Measurements from ENCODE around the gene TAPBPL. TPM values are rescaled to one million over a fixed set of nuclear protein-coding genes. Genes with fewer than 3 reads are reported as not detected.

TAPBPL gene
- polyA plus RNA-seq, 1 of the 3 experiments (the other 2 are of a cell fraction), result 24.1 TPM

DNA sequence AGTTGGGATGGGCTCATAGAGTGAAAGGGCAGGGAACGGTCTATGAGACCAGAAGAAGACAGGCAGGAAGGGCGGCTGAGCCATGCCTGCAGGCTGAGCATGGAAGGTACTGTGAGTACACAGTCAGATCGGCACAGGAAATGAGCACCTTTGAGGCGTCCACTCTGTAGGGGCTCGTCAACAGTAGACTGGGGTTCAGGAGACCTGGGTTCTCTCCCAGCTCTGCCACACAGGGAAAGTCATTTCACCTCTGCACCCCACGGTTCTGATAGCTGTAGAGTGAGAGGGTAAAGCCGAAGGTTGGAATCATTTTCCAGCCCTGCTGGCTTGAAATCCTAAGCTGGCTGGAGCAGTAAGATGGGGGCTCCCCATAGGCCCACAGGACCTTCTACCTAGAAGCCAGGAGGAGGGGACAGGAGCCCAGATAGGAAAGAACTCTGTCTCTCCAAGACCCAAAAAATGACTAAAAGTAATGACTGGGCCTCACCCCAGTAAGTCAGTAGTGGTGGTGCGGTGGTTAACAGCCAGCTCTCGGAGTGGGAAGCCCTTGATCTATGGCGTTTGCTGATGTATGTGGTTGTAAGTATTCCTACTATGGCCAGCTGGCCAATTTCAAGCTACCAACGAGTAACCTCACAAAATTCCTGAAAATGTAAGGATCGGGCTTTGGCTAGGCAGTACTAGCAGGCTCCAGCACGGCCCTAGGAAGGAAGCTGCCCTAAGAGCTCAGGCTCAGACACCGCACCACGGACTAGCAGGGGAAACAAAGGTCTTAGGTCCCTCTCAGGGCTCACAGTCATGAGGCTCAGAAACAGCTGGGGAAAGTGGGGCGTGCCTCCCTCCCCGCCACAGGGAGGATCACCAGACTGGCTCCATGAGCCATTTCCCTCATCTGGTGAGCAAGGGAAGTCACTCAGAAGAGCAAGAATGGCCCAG lies 17.4 kb upstream of the TAPBPL start:
- no peak for DNase-seq
- TF ChIP-seq EP300 (IDR thresholded peaks at IDR 0.05; ENCODE audit: borderline replicate concordance in 1 of 2, low read depth in 1 of 2, low read length in 1 of 2), result no peak
- no peak for TF ChIP-seq FOXJ3 (CRISPR knock-in tag; IDR thresholded peaks at IDR 0.05)
- TF ChIP-seq, protein P1, sequence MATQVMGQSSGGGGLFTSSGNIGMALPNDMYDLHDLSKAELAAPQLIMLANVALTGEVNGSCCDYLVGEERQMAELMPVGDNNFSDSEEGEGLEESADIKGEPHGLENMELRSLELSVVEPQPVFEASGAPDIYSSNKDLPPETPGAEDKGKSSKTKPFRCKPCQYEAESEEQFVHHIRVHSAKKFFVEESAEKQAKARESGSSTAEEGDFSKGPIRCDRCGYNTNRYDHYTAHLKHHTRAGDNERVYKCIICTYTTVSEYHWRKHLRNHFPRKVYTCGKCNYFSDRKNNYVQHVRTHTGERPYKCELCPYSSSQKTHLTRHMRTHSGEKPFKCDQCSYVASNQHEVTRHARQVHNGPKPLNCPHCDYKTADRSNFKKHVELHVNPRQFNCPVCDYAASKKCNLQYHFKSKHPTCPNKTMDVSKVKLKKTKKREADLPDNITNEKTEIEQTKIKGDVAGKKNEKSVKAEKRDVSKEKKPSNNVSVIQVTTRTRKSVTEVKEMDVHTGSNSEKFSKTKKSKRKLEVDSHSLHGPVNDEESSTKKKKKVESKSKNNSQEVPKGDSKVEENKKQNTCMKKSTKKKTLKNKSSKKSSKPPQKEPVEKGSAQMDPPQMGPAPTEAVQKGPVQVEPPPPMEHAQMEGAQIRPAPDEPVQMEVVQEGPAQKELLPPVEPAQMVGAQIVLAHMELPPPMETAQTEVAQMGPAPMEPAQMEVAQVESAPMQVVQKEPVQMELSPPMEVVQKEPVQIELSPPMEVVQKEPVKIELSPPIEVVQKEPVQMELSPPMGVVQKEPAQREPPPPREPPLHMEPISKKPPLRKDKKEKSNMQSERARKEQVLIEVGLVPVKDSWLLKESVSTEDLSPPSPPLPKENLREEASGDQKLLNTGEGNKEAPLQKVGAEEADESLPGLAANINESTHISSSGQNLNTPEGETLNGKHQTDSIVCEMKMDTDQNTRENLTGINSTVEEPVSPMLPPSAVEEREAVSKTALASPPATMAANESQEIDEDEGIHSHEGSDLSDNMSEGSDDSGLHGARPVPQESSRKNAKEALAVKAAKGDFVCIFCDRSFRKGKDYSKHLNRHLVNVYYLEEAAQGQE (IDR thresholded peaks at IDR 0.05; ENCODE audit: low read depth, low read length), result no peak
- TF ChIP-seq RCOR1 (IDR thresholded peaks at IDR 0.05; ENCODE audit: low read length), result no peak
- TF ChIP-seq, protein P2, sequence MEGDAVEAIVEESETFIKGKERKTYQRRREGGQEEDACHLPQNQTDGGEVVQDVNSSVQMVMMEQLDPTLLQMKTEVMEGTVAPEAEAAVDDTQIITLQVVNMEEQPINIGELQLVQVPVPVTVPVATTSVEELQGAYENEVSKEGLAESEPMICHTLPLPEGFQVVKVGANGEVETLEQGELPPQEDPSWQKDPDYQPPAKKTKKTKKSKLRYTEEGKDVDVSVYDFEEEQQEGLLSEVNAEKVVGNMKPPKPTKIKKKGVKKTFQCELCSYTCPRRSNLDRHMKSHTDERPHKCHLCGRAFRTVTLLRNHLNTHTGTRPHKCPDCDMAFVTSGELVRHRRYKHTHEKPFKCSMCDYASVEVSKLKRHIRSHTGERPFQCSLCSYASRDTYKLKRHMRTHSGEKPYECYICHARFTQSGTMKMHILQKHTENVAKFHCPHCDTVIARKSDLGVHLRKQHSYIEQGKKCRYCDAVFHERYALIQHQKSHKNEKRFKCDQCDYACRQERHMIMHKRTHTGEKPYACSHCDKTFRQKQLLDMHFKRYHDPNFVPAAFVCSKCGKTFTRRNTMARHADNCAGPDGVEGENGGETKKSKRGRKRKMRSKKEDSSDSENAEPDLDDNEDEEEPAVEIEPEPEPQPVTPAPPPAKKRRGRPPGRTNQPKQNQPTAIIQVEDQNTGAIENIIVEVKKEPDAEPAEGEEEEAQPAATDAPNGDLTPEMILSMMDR (IDR thresholded peaks at IDR 0.05), result no peak
- TF ChIP-seq TCF12 (IDR thresholded peaks at IDR 0.05), result no peak
- no peak for TF ChIP-seq RAD21 (IDR thresholded peaks at IDR 0.05; ENCODE audit: low read length)
- H3K36me3 ChIP-seq (replicated peaks in 1 of 2; ENCODE audit: control insufficient read depth in 1 of 2, insufficient read depth in 2 of 2, low read length in 1 of 2), result no peaks in the 10 kb centered on the region
- H3K4me2 ChIP-seq, result no peak overlapping the region
- H3K9me3 ChIP-seq, result no peaks in the 10 kb centered on the region
- no peaks in the 10 kb centered on the region for H3K79me2 ChIP-seq (ENCODE audit: insufficient read depth)
- WGBS (ENCODE audit: low lambda C conversion rate), result 93% methylated on average over 14 of the region's 17 CpGs
- CTCF ChIA-PET, result interaction anchor here (1.9 to 2.3 kb wide), 2 partner anchors 11 to 31 kb away, joined by 7 to 8 read pairs; no protein-coding TSS in a partner anchor
- H2AFZ ChIP-seq (ENCODE audit: low read depth), result no peak overlapping the region
- H3K27me3 ChIP-seq (ENCODE audit: insufficient read depth), result no peaks in the 10 kb centered on the region
- peaks cover 3 to 6% of the 10 kb centered on the region in 2 experiments; a peak in 2 of 4 replicates for H3K4me1 ChIP-seq (ENCODE audit: control insufficient read depth in 1 of 2, insufficient read depth in 2 of 2, low read depth in 1 of 2, low read length in 1 of 2)
- no peaks in the 10 kb centered on the region for H3F3A ChIP-seq (replicated peaks; ENCODE audit: insufficient read depth)
- H3K4me3 ChIP-seq (ENCODE audit: low read depth in 2 of 2, low read length in 1 of 2), result no peak overlapping the region
- no peaks in the 10 kb centered on the region for H4K20me1 ChIP-seq (ENCODE audit: insufficient read depth)
- no peak overlapping the region for H3K9ac ChIP-seq
- H3K9me2 ChIP-seq, result no peaks in the 10 kb centered on the region
- H3K27ac ChIP-seq (ENCODE audit: low read depth in 2 of 2, low read length in 1 of 2), result no peak overlapping the region
- POLR2A ChIA-PET, result interaction anchor here (1.2 kb wide), 1 partner anchor 36 kb away, joined by 4 read pairs; the partner anchor contains the start of gene VAMP1

DNA sequence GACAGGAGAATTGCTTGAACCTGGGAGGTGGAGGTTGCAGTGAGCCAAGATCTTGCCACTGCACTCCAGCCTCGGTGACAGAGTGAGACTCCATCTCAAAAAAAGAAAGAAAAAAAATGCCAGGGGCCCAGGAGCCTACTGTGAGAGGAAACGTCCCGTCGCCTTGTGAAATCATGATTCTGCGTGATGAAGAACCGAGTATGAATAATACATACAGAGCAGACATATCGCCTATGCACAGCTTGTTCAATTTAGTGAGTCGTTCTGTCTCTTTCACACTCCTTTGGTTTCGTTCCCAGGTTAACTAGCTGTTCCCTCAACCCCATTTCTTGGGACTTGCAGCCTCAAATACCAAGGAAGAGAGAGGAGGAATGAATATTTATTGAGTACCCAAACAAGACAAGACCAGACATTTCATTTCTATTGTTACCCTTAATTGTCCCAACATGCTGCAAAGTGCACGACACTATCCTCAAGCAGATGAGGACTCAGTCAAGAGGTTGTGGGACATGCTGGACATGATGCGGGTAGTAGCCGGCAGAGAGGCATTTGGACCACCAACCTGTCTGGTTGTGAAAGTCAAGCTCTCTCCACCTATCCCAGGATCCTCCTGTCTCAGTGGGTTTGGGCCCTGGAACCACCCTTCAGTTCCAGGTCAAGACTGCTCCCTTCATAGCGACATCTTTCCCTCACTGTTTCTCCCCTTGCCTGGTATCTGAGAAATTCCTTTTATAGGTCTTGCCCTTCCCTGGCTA lies 15.7 kb upstream of the TAPBPL start:
- 91% methylated on average over 13 of the region's 13 CpGs for WGBS (ENCODE audit: low lambda C conversion rate)
- Histone ChIP-seq H3K27me3 (ENCODE audit: insufficient read depth) (no peaks in the 10 kb centered on the region), H4K20me1 (ENCODE audit: insufficient read depth) (no peaks in the 10 kb centered on the region), H3K4me1 (ENCODE audit: control insufficient read depth in 1 of 2, insufficient read depth in 2 of 2, low read depth in 1 of 2, low read length in 1 of 2) (peaks cover 0 to under 1% of the 10 kb centered on the region in 2 experiments; a peak in 1 of 4 replicates), H2AFZ (ENCODE audit: low read depth) (no peak overlapping the region), H3K27ac (ENCODE audit: low read depth in 2 of 2, low read length in 1 of 2) (no peak overlapping the region), H3K36me3 (replicated peaks in 1 of 2; ENCODE audit: control insufficient read depth in 1 of 2, insufficient read depth in 2 of 2, low read length in 1 of 2) (no peaks in the 10 kb centered on the region), H3K79me2 (ENCODE audit: insufficient read depth) (no peaks in the 10 kb centered on the region), H3K4me2 (no peak overlapping the region), H3K9me2 (no peaks in the 10 kb centered on the region), H3K4me3 (ENCODE audit: low read depth in 2 of 2, low read length in 1 of 2) (no peak overlapping the region), H3F3A (replicated peaks; ENCODE audit: insufficient read depth) (no peaks in the 10 kb centered on the region), H3K9me3 (no peaks in the 10 kb centered on the region), H3K9ac (no peak overlapping the region)
- POLR2A ChIA-PET, result no interaction called here
- CTCF ChIA-PET, result interaction anchor here (0.8 to 4.1 kb wide), 4 partner anchors 8 to 29 kb away, joined by 3 to 21 read pairs (median 5); no protein-coding TSS in a partner anchor
- DNase-seq, result no peak
- TF ChIP-seq YY1 (IDR thresholded peaks at IDR 0.05; ENCODE audit: low read depth) (no peak), GABPA (IDR thresholded peaks at IDR 0.05; ENCODE audit: low read depth) (no peak), SIN3A (IDR thresholded peaks at IDR 0.05; ENCODE audit: borderline replicate concordance, low read depth, low read length) (no peak), TEAD4 (IDR thresholded peaks at IDR 0.05; ENCODE audit: borderline replicate concordance, insufficient read depth) (no peak), EP300 (IDR thresholded peaks at IDR 0.05; ENCODE audit: borderline replicate concordance in 1 of 2, low read depth in 1 of 2, low read length in 1 of 2) (no peak), TAF1 (IDR thresholded peaks at IDR 0.05; ENCODE audit: borderline replicate concordance, low read depth, low read length) (no peak), EZH2phosphoT487 (IDR thresholded peaks at IDR 0.05; ENCODE audit: borderline replicate concordance, low read depth) (no peak), MXI1 (IDR thresholded peaks at IDR 0.05; ENCODE audit: low read depth, low read length) (no peak), SMC3 (IDR thresholded peaks at IDR 0.05; ENCODE audit: low read depth, low read length) (no peak), RFX5 (IDR thresholded peaks at IDR 0.05; ENCODE audit: low read length) (no peak), RXRA (IDR thresholded peaks at IDR 0.05; ENCODE audit: borderline replicate concordance, low read depth) (no peak)
- TF ChIP-seq, protein P3, sequence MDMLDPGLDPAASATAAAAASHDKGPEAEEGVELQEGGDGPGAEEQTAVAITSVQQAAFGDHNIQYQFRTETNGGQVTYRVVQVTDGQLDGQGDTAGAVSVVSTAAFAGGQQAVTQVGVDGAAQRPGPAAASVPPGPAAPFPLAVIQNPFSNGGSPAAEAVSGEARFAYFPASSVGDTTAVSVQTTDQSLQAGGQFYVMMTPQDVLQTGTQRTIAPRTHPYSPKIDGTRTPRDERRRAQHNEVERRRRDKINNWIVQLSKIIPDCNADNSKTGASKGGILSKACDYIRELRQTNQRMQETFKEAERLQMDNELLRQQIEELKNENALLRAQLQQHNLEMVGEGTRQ (IDR thresholded peaks at IDR 0.05; ENCODE audit: borderline replicate concordance, low read depth, low read length), result no peak

Data from SK-N-SH (cell line).